Thyroid gland (tissue), 4 donors: ENCODE measurements around the gene RYR3.

Experiments used
- CTCF ChIP-seq, 6 experiments: fragments of 200-600 bp in 3 of 6; fragments of 450-650 bp in 3 of 6; sonication (generic) in 3 of 6; IDR thresholded peaks; one replicate each; pipeline ENCODE4 v1.5.1; 2016 to 2019; ENCODE audit warnings: antibody characterized with exemption in 6 of 6, mild to moderate bottlenecking in 2 of 6, inconsistent platforms in 1 of 6, moderate library complexity in 1 of 6
- POLR2A ChIP-seq, 2 donors: fragments of 450-650 bp; IDR thresholded peaks; one replicate each; pipeline ENCODE4 v1.6.1; 2017; ENCODE audit warnings: antibody characterized with exemption in 2 of 2, mild to moderate bottlenecking in 2 of 2, moderate library complexity in 1 of 2

GRCh38 chr15:33742306-33742705 lies 431.5 kb downstream of the RYR3 start:
- no peak for TF ChIP-seq POLR2A (IDR thresholded peaks at IDR 0.05)
- TF ChIP-seq CTCF (IDR thresholded peaks at IDR 0.05), result no peak
